Stimulated activated effector memory CD8-positive, alpha-beta T cell treated with anti-CD3 and anti-CD28 coated beads, Interleukin-12 subunit alpha, Interleukin-12 subunit beta, amount 100 ng/mL, for 72 hours (primary cell): Measurements from ENCODE around the gene STX18.
"Not testable (repeated sequence)": the region's sequence is repeated elsewhere in the genome, so short reads cannot be mapped to it uniquely, and the experiment has no call there.

ENCODE experiments used
- ATAC-seq: fragments of 150-1000 bp; cut with Tn5 transposase; 2 replicates; pipeline ENCODE4 v1.10.0; 2021
- DNase-seq, 2 donors: peaks; one replicate each; pipeline ENCODE4 v3.0.0; 2021 to 2022; ENCODE audit warnings: low spot score in 2 of 2
- H3K27ac Mint-ChIP-seq: one replicate; pipeline ENCODE4 v1.8.0; 2022; ENCODE audit warnings: mild to moderate bottlenecking, mixed read lengths
- H3K36me3 Mint-ChIP-seq: one replicate; pipeline ENCODE4 v1.8.0; 2022; ENCODE audit warnings: mild to moderate bottlenecking, mixed read lengths
- H3K4me1 Mint-ChIP-seq: one replicate; pipeline ENCODE4 v1.8.0; 2022; ENCODE audit warnings: mixed read lengths
- H3K4me3 Mint-ChIP-seq: one replicate; pipeline ENCODE4 v1.8.0; 2022; ENCODE audit warnings: mild to moderate bottlenecking, mixed read lengths
- H3K9me3 Mint-ChIP-seq: one replicate; pipeline ENCODE4 v1.8.0; 2022; ENCODE audit warnings: mixed read lengths

STX18 gene

GRCh38 chr4:4568806-4569427 is 27.1 kb upstream of the STX18 start:
- Mint-ChIP-seq H3K4me3 (no peak overlapping the region), H3K4me1 (no peaks in the 10 kb centered on the region), H3K9me3 (no peaks in the 10 kb centered on the region), H3K27ac (no peak overlapping the region), H3K36me3 (no peaks in the 10 kb centered on the region)
- DNase-seq (no peak), ATAC-seq (no peak)

DNA sequence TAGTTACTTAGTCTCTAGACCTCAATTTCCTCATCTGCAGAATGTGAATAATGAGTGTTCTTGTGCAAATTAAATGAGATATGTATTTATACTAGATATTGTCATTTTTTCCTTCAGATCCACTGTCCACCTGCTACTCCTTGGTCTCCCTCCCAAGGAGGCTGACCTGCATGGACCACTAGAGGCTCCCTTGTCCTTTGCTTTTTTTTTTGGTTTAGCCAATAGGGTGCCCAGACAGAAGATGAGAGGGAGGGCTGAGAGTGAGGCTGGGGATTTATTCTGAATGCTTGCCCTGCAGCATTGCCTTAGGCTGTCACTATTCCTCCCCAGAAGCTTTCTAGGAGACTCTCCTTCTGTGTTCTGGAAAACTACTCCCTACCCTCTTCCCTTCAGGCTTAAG is 24.5 kb upstream of the STX18 start:
- not testable (repeated sequence) for H3K9me3 Mint-ChIP-seq, H3K36me3 Mint-ChIP-seq, H3K4me3 Mint-ChIP-seq, DNase-seq, H3K27ac Mint-ChIP-seq, H3K4me1 Mint-ChIP-seq, ATAC-seq

DNA sequence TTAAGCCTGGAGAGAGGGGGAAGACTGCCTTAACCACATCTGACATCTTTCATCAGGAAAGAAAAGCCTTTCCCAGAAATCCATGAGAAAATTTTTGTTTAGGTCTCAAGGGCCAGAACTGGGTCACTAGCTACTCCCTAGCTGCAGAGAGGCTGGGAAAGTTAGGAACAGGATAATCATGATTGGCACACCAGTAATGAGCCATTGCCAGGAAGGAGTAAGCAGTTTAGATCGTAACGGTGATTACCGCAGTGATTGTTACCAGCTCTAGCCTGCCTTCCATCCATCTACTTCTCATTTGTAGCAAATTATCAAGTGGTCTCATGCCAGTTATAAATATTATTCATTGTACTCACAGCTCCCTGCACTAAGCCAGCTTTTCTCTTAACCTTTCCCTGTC is 22.7 kb upstream of the STX18 start:
- Mint-ChIP-seq H3K4me1 (no peaks in the 10 kb centered on the region), H3K9me3 (no peaks in the 10 kb centered on the region), H3K27ac (no peak overlapping the region), H3K4me3 (no peak overlapping the region), H3K36me3 (no peaks in the 10 kb centered on the region)
- no peak for DNase-seq
- ATAC-seq = no peak

- no peaks in the 10 kb centered on the region for H3K9me3 Mint-ChIP-seq
- H3K4me3 Mint-ChIP-seq = no peak overlapping the region
- H3K27ac Mint-ChIP-seq = no peak overlapping the region
- ATAC-seq = no peak
- no peaks in the 10 kb centered on the region for H3K36me3 Mint-ChIP-seq
- H3K4me1 Mint-ChIP-seq = peaks cover 5% of the 10 kb centered on the region
- DNase-seq = no peak
Measured at GRCh38 chr4:4560642-4561041, 18.8 kb upstream of the STX18 start.

- no peaks in the 10 kb centered on the region for H3K9me3 Mint-ChIP-seq
- H3K36me3 Mint-ChIP-seq = no peaks in the 10 kb centered on the region
- H3K27ac Mint-ChIP-seq = no peak overlapping the region
- H3K4me1 Mint-ChIP-seq = peaks cover 5% of the 10 kb centered on the region
- DNase-seq = no peak
- no peak for ATAC-seq
- H3K4me3 Mint-ChIP-seq = no peak overlapping the region
Measured at GRCh38 chr4:4560136-4560535, 18.3 kb upstream of the STX18 start.

DNA sequence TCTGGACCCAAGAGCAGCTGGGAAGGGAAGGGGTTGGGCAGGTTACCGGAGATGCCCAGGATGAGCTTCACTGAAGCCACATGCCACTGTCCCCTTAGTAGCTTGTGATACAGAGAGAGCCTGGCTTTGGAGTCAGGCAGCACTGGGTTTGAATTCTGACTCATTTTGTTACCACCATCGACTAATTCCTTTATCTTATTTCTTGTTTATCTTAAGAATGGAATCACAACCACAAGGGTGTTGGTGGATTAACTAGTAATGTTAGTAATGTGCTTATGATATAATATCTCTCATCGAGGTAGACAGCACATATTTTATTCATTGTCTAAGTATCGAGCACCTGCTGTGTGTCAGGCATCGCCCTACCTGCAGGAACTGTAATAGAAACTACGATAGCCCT is 17.7 kb upstream of the STX18 start:
- ATAC-seq (peak; percentile 80), DNase-seq (no peak)
- H3K4me1 Mint-ChIP-seq = peaks cover 5% of the 10 kb centered on the region
- H3K9me3 Mint-ChIP-seq = no peaks in the 10 kb centered on the region
- no peak overlapping the region for H3K4me3 Mint-ChIP-seq
- H3K27ac Mint-ChIP-seq = no peak overlapping the region
- no peaks in the 10 kb centered on the region for H3K36me3 Mint-ChIP-seq

GRCh38 chr4:4558881-4559280 is 17.0 kb upstream of the STX18 start:
- Mint-ChIP-seq H3K4me3 (no peak overlapping the region), H3K36me3 (no peaks in the 10 kb centered on the region), H3K4me1 (peaks cover 5% of the 10 kb centered on the region), H3K9me3 (no peaks in the 10 kb centered on the region), H3K27ac (no peak overlapping the region)
- DNase-seq = no peak
- no peak for ATAC-seq

GRCh38 chr4:4555916-4556315 is 14.1 kb upstream of the STX18 start:
- H3K4me1 Mint-ChIP-seq = peaks cover 5% of the 10 kb centered on the region

GRCh38 chr4:4554234-4554633 is 12.4 kb upstream of the STX18 start:
- Mint-ChIP-seq H3K27ac (no peak overlapping the region), H3K36me3 (peaks cover 7% of the 10 kb centered on the region), H3K4me1 (peaks cover 5% of the 10 kb centered on the region), H3K9me3 (no peaks in the 10 kb centered on the region), H3K4me3 (no peak overlapping the region)
- no peak for DNase-seq
- ATAC-seq = no peak

More at GRCh38 chr4:4555916-4556315, 14.1 kb upstream of the STX18 start:
- H3K9me3 Mint-ChIP-seq = no peaks in the 10 kb centered on the region
- H3K36me3 Mint-ChIP-seq = no peaks in the 10 kb centered on the region
- ATAC-seq (no peak), DNase-seq (no peak)
- H3K4me3 Mint-ChIP-seq = no peak overlapping the region
- no peak overlapping the region for H3K27ac Mint-ChIP-seq

DNA sequence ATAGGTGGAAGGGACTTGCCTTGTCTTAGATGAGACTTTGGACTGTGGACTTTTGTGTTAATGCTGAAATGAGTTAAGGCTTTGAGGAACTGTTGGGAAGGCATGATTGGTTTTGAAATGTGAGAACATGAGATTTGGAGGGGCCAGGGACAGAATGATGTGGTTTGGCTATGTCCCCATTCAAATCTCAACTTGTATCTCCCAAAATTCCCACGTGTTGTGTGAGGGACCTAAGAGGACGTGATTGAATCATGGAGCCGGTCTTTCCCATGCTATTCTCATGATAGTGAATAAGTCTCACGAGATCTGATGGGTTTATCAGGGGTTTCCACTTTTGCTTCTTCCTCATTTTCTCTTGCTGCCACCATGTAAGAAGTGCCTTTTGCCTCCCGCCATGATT is 10.2 kb upstream of the STX18 start:
- H3K9me3 Mint-ChIP-seq, H3K4me3 Mint-ChIP-seq, H3K27ac Mint-ChIP-seq, ATAC-seq, DNase-seq, H3K4me1 Mint-ChIP-seq: not testable (repeated sequence)
- H3K36me3 Mint-ChIP-seq = peaks cover 11% of the 10 kb centered on the region

GRCh38 chr4:4550161-4550560 is 8.3 kb upstream of the STX18 start:
- not testable (repeated sequence) for H3K4me3 Mint-ChIP-seq, H3K27ac Mint-ChIP-seq, H3K9me3 Mint-ChIP-seq, ATAC-seq, H3K4me1 Mint-ChIP-seq, DNase-seq
- peaks cover 13% of the 10 kb centered on the region for H3K36me3 Mint-ChIP-seq

GRCh38 chr4:4549534-4549933 is 7.7 kb upstream of the STX18 start:
- no peak overlapping the region for H3K4me3 Mint-ChIP-seq
- H3K4me1 Mint-ChIP-seq = peaks cover 7% of the 10 kb centered on the region
- ATAC-seq (no peak), DNase-seq (no peak)
- H3K9me3 Mint-ChIP-seq = no peaks in the 10 kb centered on the region
- H3K27ac Mint-ChIP-seq = no peak overlapping the region
- H3K36me3 Mint-ChIP-seq = peaks cover 18% of the 10 kb centered on the region

DNA sequence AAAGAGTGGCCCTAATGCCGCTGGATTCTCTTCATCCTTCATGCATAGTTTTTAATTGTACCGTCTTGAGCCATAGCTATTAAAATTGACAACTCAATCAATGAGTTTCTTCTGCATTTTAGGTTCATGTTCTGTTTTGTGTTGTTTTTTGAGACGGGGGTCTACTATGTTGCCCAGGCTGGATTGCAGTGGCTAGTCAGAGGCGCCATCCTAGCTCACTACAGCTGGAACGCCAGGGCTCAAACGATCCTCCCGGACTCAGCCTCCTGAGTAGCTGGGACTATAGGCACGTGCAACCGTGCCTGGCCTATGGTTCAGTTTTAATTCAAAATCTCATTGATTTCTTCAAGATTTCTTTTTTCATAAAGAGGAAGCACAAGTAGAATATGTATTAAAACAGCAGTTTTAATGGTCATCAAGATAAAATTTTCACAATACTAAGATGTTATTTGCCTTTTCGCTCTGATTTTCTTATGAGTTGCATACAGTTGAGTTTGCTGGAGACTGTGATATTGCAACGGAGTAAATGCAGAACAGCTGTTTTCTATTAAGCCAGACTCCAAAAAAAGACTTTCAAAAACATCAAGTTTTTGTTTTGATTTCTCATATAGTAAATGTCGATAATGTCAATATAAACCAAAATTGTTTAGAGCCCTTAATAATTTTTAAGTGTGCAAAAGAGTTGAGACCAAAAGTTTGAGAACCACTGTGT is 1.1 kb upstream of the STX18 start:
- DNase-seq = no peak

DNA sequence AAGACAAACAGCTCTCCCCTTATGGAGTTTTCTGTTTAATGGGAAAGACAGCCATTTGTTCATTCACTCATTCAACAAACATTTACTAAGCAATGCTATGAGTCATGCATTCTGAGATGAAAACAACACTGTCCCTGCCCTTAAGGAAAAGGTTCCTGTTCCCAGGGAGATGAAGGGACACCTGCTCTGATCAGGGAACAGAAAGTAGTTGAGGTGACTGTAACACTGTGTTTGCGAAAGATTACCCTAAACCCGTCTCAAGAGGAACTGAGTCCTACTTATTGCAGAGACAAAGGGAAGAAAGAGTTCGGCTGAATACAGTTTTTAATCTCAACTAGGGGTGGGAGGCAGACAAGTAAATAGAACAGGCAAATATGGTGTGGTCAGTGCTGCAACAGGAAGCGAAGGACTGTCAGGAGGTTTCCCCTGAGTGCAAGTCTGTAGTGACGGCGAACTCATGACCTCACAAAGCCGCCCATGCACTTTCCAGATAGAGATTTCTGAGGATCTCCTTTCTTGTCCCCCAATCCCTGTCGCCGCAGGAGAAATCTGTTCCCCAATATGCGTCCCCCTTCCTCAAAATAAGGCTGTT is 712 bp downstream of the STX18 start:
- H3K4me3 Mint-ChIP-seq = peak overlapping the region; percentile 98
- peaks cover 14% of the 10 kb centered on the region for H3K36me3 Mint-ChIP-seq
- peak in 1 of 2 donors; percentile 57 for DNase-seq

More for the DNA sequence above, 1.1 kb upstream of the STX18 start:
- H3K4me1 Mint-ChIP-seq = peaks cover 53% of the 10 kb centered on the region
- peak overlapping the region; percentile 97 for H3K27ac Mint-ChIP-seq
- peaks cover 20% of the 10 kb centered on the region for H3K36me3 Mint-ChIP-seq
- H3K4me3 Mint-ChIP-seq = peak overlapping the region; percentile 98
- H3K9me3 Mint-ChIP-seq = no peaks in the 10 kb centered on the region
- no peak for ATAC-seq

GRCh38 chr4:4539481-4539880 is 2.4 kb downstream of the STX18 start:
- H3K27ac Mint-ChIP-seq = no peak overlapping the region
- no peaks in the 10 kb centered on the region for H3K9me3 Mint-ChIP-seq
- ATAC-seq (no peak), DNase-seq (no peak)
- H3K36me3 Mint-ChIP-seq = peaks cover 10% of the 10 kb centered on the region
- peaks cover 62% of the 10 kb centered on the region for H3K4me1 Mint-ChIP-seq
- no peak overlapping the region for H3K4me3 Mint-ChIP-seq

More for the DNA sequence above, 712 bp downstream of the STX18 start:
- H3K4me1 Mint-ChIP-seq = peaks cover 60% of the 10 kb centered on the region
- H3K9me3 Mint-ChIP-seq = no peaks in the 10 kb centered on the region
- peak; percentile 74 for ATAC-seq
- H3K27ac Mint-ChIP-seq = peak overlapping the region; percentile 97

DNA sequence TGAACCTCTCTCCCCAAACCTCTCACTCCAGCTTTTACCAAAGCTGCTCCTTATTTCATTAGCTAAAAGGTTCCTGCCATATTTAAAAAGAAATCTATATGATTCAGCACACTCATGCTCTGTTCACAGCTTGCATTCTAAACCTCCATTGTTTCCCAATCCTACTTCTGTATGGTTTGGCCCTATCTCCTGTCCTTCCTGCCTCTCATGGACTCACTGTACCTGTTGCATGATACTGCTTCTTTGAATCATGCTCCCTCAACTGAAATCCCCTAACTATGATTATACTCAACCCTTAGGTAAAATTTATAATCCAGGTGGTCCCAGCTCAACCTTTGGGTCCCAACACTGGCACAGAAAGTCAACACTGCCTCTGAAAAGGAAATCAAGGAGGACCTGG is 6.3 kb downstream of the STX18 start:
- Mint-ChIP-seq H3K4me3 (no peak overlapping the region), H3K4me1 (peaks cover 38% of the 10 kb centered on the region), H3K36me3 (no peaks in the 10 kb centered on the region), H3K27ac (no peak overlapping the region), H3K9me3 (no peaks in the 10 kb centered on the region)
- no peak for ATAC-seq
- no peak for DNase-seq
